WTC11 (cell line): ENCODE measurements around the gene PIP4P1. TPM values are rescaled to one million over a fixed set of nuclear protein-coding genes. Genes with fewer than 3 reads are reported as not detected.
A peak's percentile ranks its signal among the peaks of the same experiment; 100 is the strongest.

ENCODE experiments used
- ATAC-seq: fragments of 200-7000 bp; cut with Tn5 transposase; 2 replicates; pipeline ENCODE4 v1.10.0; 2021; ENCODE audit warnings: mild to moderate bottlenecking, moderate library complexity
- CTCF ChIA-PET: fragments of 300-600 bp; sonication (Branson Sonifier 250); formaldehyde crosslinking; loops from one replicate; lab custom pipeline; 2021; ENCODE audit warnings: antibody characterized with exemption; lab: Charles Lee
- POLR2A ChIA-PET: fragments of 350-600 bp; sonication (Branson Sonifier 250); formaldehyde crosslinking; loops from one replicate; lab custom pipeline; 2021; ENCODE audit warnings: antibody characterized with exemption; lab: Charles Lee
- DNase-seq: peaks from one replicate; pipeline ENCODE4 v3.0.0; 2021; ENCODE audit warnings: low spot score
- H3K27ac Mint-ChIP-seq: 2 replicates; pipeline ENCODE4 v1.8.0; 2021; ENCODE audit warnings: mixed read lengths
- H3K27me3 Mint-ChIP-seq: 2 replicates; pipeline ENCODE4 v1.8.0; 2021; ENCODE audit warnings: low read depth, mild to moderate bottlenecking, moderate library complexity, mixed read lengths
- H3K36me3 Mint-ChIP-seq: 2 replicates; pipeline ENCODE4 v1.8.0; 2021; ENCODE audit warnings: mixed read lengths
- H3K4me1 Mint-ChIP-seq: 2 replicates; pipeline ENCODE4 v1.8.0; 2022; ENCODE audit warnings: mixed read lengths
- H3K4me3 Mint-ChIP-seq: 2 replicates; pipeline ENCODE4 v1.8.0; 2021; ENCODE audit warnings: mild to moderate bottlenecking, moderate library complexity, mixed read lengths
- H3K9me3 Mint-ChIP-seq: 2 replicates; pipeline ENCODE4 v1.8.0; 2021; ENCODE audit warnings: mixed read lengths
- ATF6 ChIP-seq: sonication (generic); formaldehyde crosslinking; IDR thresholded peaks from 2 replicates; pipeline ENCODE4 v1.8.1; 2023; ENCODE audit warnings: mild to moderate bottlenecking, missing genetic modification reagents
- E2F1 ChIP-seq: sonication (generic); formaldehyde crosslinking; IDR thresholded peaks from 2 replicates; pipeline ENCODE4 v1.8.0; 2022; ENCODE audit warnings: mild to moderate bottlenecking, missing genetic modification reagents
- ESRRA ChIP-seq: sonication (generic); formaldehyde crosslinking; IDR thresholded peaks from 2 replicates; pipeline ENCODE4 v1.8.1; 2022; ENCODE audit warnings: mild to moderate bottlenecking, missing genetic modification reagents, borderline replicate concordance
- GABPB1 ChIP-seq: sonication (generic); formaldehyde crosslinking; IDR thresholded peaks from 2 replicates; pipeline ENCODE4 v1.8.1; 2023; ENCODE audit warnings: mild to moderate bottlenecking, missing genetic modification reagents
- HMGA2 ChIP-seq: fragments of 250-450 bp; sonication (Bioruptor Pico); IDR thresholded peaks from 2 replicates; pipeline ENCODE4 v1.4.0; 2021; ENCODE audit warnings: mild to moderate bottlenecking, moderate library complexity
- HMGXB4 ChIP-seq: sonication (generic); formaldehyde crosslinking; IDR thresholded peaks from 2 replicates; pipeline ENCODE4 v1.8.1; 2023; ENCODE audit warnings: mild to moderate bottlenecking, moderate library complexity, missing genetic modification reagents
- PRDM15 ChIP-seq: sonication (generic); formaldehyde crosslinking; IDR thresholded peaks from 2 replicates; pipeline ENCODE4 v1.8.0; 2022; ENCODE audit warnings: missing genetic modification reagents
- ZNF138 ChIP-seq: sonication (generic); formaldehyde crosslinking; conservative IDR thresholded peaks from 2 replicates; pipeline ENCODE4 v1.8.1; 2022; ENCODE audit warnings: mild to moderate bottlenecking, moderate library complexity, missing genetic modification reagents
- total RNA-seq: library from RNA; stranded (reverse); gene quantifications from 3 replicates; pipeline ENCODE4 v1.2.3, GENCODE V29; 2021

The PIP4P1 gene
- total RNA-seq, 1 experiment from 2014 or later, result 34.1 TPM

GRCh38 chr14:20434701-20435581, 26.3 kb downstream of the PIP4P1 start:
- Mint-ChIP-seq H3K4me1 (peaks cover 13% of the 10 kb centered on the region), H3K36me3 (no peaks in the 10 kb centered on the region), H3K4me3 (peak overlapping the region; percentile 73), H3K27ac (no peak overlapping the region), H3K9me3 (no peaks in the 10 kb centered on the region), H3K27me3 (peaks cover 34% of the 10 kb centered on the region)
- DNase-seq (peak; percentile 45), ATAC-seq (peak; percentile 63)
- CTCF ChIA-PET, result interaction anchor here (0.7 to 2.4 kb wide), 4 partner anchors 19 to 536 kb away, joined by 3 to 21 read pairs (median 4); no protein-coding TSS in a partner anchor
- POLR2A ChIA-PET, result interaction anchor here (0.7 to 1.5 kb wide), 3 partner anchors 20 to 91 kb away, joined by 4 to 8 read pairs (median 8); partner anchors contain the start of genes APEX1, OSGEP, PARP2 and PIP4P1
- TF ChIP-seq E2F1 (CRISPR knock-in tag) (no peak), PRDM15 (CRISPR knock-in tag) (0 out of 2 replicates have a peak, but pooled peaks have one; percentile 34), ESRRA (CRISPR knock-in tag) (no peak), HMGXB4 (CRISPR knock-in tag) (no peak)

- DNase-seq, result no peak
- Mint-ChIP-seq H3K4me1 (peaks cover 14% of the 10 kb centered on the region), H3K27ac (no peak overlapping the region), H3K36me3 (no peaks in the 10 kb centered on the region), H3K4me3 (no peak overlapping the region), H3K27me3 (peaks cover 15% of the 10 kb centered on the region), H3K9me3 (no peaks in the 10 kb centered on the region)
- ChIA-PET CTCF (interaction anchor here (0.8 to 2.4 kb wide), 3 partner anchors 14 to 17 kb away, joined by 3 to 8 read pairs (median 3); no protein-coding TSS in a partner anchor), POLR2A (no interaction called here)
- ATAC-seq, result no peak
- TF ChIP-seq ZNF138 (CRISPR knock-in tag) (no peak), ATF6 (CRISPR knock-in tag) (no peak), GABPB1 (CRISPR knock-in tag) (peak; percentile 42; the same call in 1 of the 2 replicates)
- TF ChIP-seq, all 79 proteins: peak for 1
Measured at GRCh38 chr14:20429801-20430669, 31.2 kb downstream of the PIP4P1 start.

- ATAC-seq (no peak), DNase-seq (no peak)
- POLR2A ChIA-PET, result interaction anchor here (0.5 kb wide), 1 partner anchor 68 kb away, joined by 4 read pairs; no protein-coding TSS in a partner anchor
- CTCF ChIA-PET, result interaction anchor here (2.4 kb wide), 1 partner anchor 13 kb away, joined by 8 read pairs; no protein-coding TSS in a partner anchor
- peaks cover 10% of the 10 kb centered on the region for H3K4me1 Mint-ChIP-seq
- no peaks in the 10 kb centered on the region for H3K36me3 Mint-ChIP-seq
- no peak overlapping the region for H3K4me3 Mint-ChIP-seq
- no peaks in the 10 kb centered on the region for H3K9me3 Mint-ChIP-seq
- H3K27ac Mint-ChIP-seq, result no peak overlapping the region
- no peak for TF ChIP-seq HMGA2 (CRISPR knock-in tag)
- H3K27me3 Mint-ChIP-seq, result peaks cover 2% of the 10 kb centered on the region
Measured at GRCh38 chr14:20428802-20429201, 32.4 kb downstream of the PIP4P1 start.
